ENCODE measurements around the gene TMEM120B.

- peak; percentile 80 to 93 (median 92) for TF ChIP-seq CTCF (IDR thresholded peaks at IDR 0.05)
- no peak for TF ChIP-seq POLR2A (IDR thresholded peaks at IDR 0.05)
Measured at GRCh38 chr12:121776190-121777098, 63.9 kb downstream of the TMEM120B start.

Data from upper lobe of left lung (tissue), 4 donors.